Right lobe of liver (tissue), 6 donors: ENCODE measurements around the gene PDCD6IP. TPM values are rescaled to one million over a fixed set of nuclear protein-coding genes. Genes with fewer than 3 reads are reported as not detected.

Experiments used
- ATAC-seq, 4 donors: fragments of 200-7000 bp; cut with Tn5 transposase; one replicate each; pipeline ENCODE4 v1.9.1; 2020; ENCODE audit warnings: mild to moderate bottlenecking in 4 of 4, moderate library complexity in 4 of 4
- DNase-seq, 3 donors: peaks; one replicate each; pipeline ENCODE4 v3.0.0-alpha.2; 2020
- H3K27ac ChIP-seq, 3 donors: fragments of 200-600 bp; one replicate each; pipeline ENCODE4 v1.8.0; 2022
- H3K27me3 ChIP-seq, 2 donors: fragments of 200-600 bp; one replicate each; pipeline ENCODE4 v1.8.0; 2022
- H3K36me3 ChIP-seq, 4 donors: fragments of 200-600 bp; sonication (generic) in 1 of 4; one replicate each; pipeline versions ENCODE4 v1.5.1 to v1.8.0; 2017 to 2022; ENCODE audit warnings: control low read depth in 1 of 4
- H3K4me1 ChIP-seq, 4 donors: fragments of 200-600 bp; sonication (generic) in 1 of 4; one replicate each; pipeline versions ENCODE4 v1.5.1 to v1.8.0; 2017 to 2022; ENCODE audit warnings: control low read depth in 1 of 4
- H3K4me3 ChIP-seq, 3 donors: fragments of 200-600 bp; one replicate each; pipeline ENCODE4 v1.8.0; 2022
- H3K9me3 ChIP-seq, 4 donors: fragments of 200-600 bp; sonication (generic) in 1 of 4; one replicate each; pipeline versions ENCODE4 v1.5.1 to v1.8.0; 2017 to 2022; ENCODE audit warnings: control low read depth in 1 of 4
- CTCF ChIP-seq, 4 donors: fragments of 200-600 bp in 3 of 4; fragments of 450-650 bp in 1 of 4; IDR thresholded peaks; one replicate each; pipeline versions ENCODE4 v1.5.1 to v1.8.0; 2016 to 2022; ENCODE audit warnings: antibody characterized with exemption in 4 of 4, mild to moderate bottlenecking in 2 of 4
- POLR2A ChIP-seq: fragments of 450-650 bp; IDR thresholded peaks from one replicate; pipeline ENCODE4 v1.6.1; 2017; ENCODE audit warnings: antibody characterized with exemption, mild to moderate bottlenecking
- WGBS: methylation state at CpG from one replicate; pipeline ENCODE4 v1.1.6; 2018; ENCODE audit warnings: low coverage, low lambda C conversion rate; ENCODE audit not compliant: insufficient coverage; ENCODE audit errors: missing lambda C conversion rate; 5-methylcytosine and 5-hydroxymethylcytosine counted together
- intact Hi-C, 2 donors: fragments of 100-400 bp; cut with DNase I; formaldehyde crosslinking; loops; one replicate each; pipeline versions ENCODE4 v1.11.2 to v1.14.1; 2022
- total RNA-seq, 6 experiments: library from RNA; depleted of rRNA in 2 of 6; stranded (reverse); fragments of >200 nt in 2 of 6; fragmentation: NEBNext Ultra II Directional in 3 of 6; extraction: Animal tissue kit (Norgen Biotek cat#: 25700) in 3 of 6; gene quantifications; one replicate each; pipeline versions ENCODE4 v1.1.0 to v1.2.4, GENCODE V29; 2016 to 2023
- donor health status: DM: no; HTN: yes; CAD: no.
- donor health status: DM: no; HTN: no; CAD: no.
- donor health status: DM: no; HTN: no; CAD: no.
- donor health status: DM: no; HTN: yes; CAD: no.
- donor health status: DM: no; HTN: yes; CAD: no.

The PDCD6IP gene
- total RNA-seq, 6 experiments from 2014 or later, result 83.0 to 140 (median 116) TPM

GRCh38 chr3:33892655-33893054, 94.2 kb downstream of the PDCD6IP start:
- ATAC-seq (no peak), DNase-seq (no peak)
- no peaks in the 10 kb centered on the region for H3K36me3 ChIP-seq
- no peaks in the 10 kb centered on the region for H3K4me1 ChIP-seq
- H3K4me3 ChIP-seq, result no peak overlapping the region
- no peaks in the 10 kb centered on the region for H3K9me3 ChIP-seq
- intact Hi-C loops, result no loop called here
- WGBS, result 71% methylated on average over 1 of the region's 1 CpG
- H3K27ac ChIP-seq, result no peak overlapping the region
- no peaks in the 10 kb centered on the region for H3K27me3 ChIP-seq
- no peak for TF ChIP-seq POLR2A
- no peak for TF ChIP-seq CTCF (IDR thresholded peaks at IDR 0.05)

- no peak for DNase-seq
- Histone ChIP-seq H3K4me3 (no peak overlapping the region), H3K9me3 (no peaks in the 10 kb centered on the region), H3K27me3 (no peaks in the 10 kb centered on the region), H3K36me3 (no peaks in the 10 kb centered on the region), H3K27ac (no peak overlapping the region), H3K4me1 (no peaks in the 10 kb centered on the region)
- no peak for TF ChIP-seq POLR2A
- no peak for ATAC-seq
- intact Hi-C loops, result no loop called here
Observed at GRCh38 chr3:33895658-33896057, 97.2 kb downstream of the PDCD6IP start.

- H3K4me3 ChIP-seq, result no peak overlapping the region
- ATAC-seq (no peak), DNase-seq (no peak)
- no peaks in the 10 kb centered on the region for H3K27me3 ChIP-seq
- TF ChIP-seq CTCF (IDR thresholded peaks at IDR 0.05) (no peak), POLR2A (no peak)
- 47% methylated on average over 1 of the region's 1 CpG for WGBS
- no peaks in the 10 kb centered on the region for H3K9me3 ChIP-seq
- intact Hi-C loops, result no loop called here
- H3K36me3 ChIP-seq, result no peaks in the 10 kb centered on the region
- H3K27ac ChIP-seq, result no peak overlapping the region
- H3K4me1 ChIP-seq, result no peaks in the 10 kb centered on the region
Observed at GRCh38 chr3:33897306-33897705, 98.9 kb downstream of the PDCD6IP start.

GRCh38 chr3:33898901-33899300, 100.5 kb downstream of the PDCD6IP start:
- no peak for ATAC-seq
- intact Hi-C loops, result no loop called here
- Histone ChIP-seq H3K36me3 (no peaks in the 10 kb centered on the region), H3K4me1 (no peaks in the 10 kb centered on the region), H3K27me3 (no peaks in the 10 kb centered on the region), H3K4me3 (no peak overlapping the region), H3K9me3 (no peaks in the 10 kb centered on the region), H3K27ac (no peak overlapping the region)
- no peak for DNase-seq
- 42% methylated on average over 2 of the region's 2 CpGs for whole genome bisulfite sequencing
- TF ChIP-seq POLR2A (no peak), CTCF (IDR thresholded peaks at IDR 0.05) (no peak)

GRCh38 chr3:33900440-33900808, 102.0 kb downstream of the PDCD6IP start:
- H3K4me3 ChIP-seq, result no peak overlapping the region
- no peak overlapping the region for H3K27ac ChIP-seq
- TF ChIP-seq POLR2A (no peak), CTCF (IDR thresholded peaks at IDR 0.05) (no peak)
- no peaks in the 10 kb centered on the region for H3K27me3 ChIP-seq
- no peaks in the 10 kb centered on the region for H3K36me3 ChIP-seq
- no peak for DNase-seq
- intact Hi-C loops, result no loop called here
- no peaks in the 10 kb centered on the region for H3K4me1 ChIP-seq
- H3K9me3 ChIP-seq, result no peaks in the 10 kb centered on the region
- ATAC-seq, result no peak
